H9 (cell line): ENCODE measurements around the gene PRPF19. TPM values are rescaled to one million over a fixed set of nuclear protein-coding genes. Genes with fewer than 3 reads are reported as not detected.

ENCODE experiments used
- DNase-seq: peaks from one replicate; pipeline ENCODE4 v3.0.0-alpha.2; 2017
- H2AFZ ChIP-seq: one replicate; pipeline ENCODE4 v1.6.1; 2013; ENCODE audit warnings: mild to moderate bottlenecking, low read length, control low read depth, moderate library complexity
- H2AK5ac ChIP-seq: 2 replicates; pipeline ENCODE4 v1.6.1; 2013; ENCODE audit warnings: low read length, control low read depth, mixed read lengths; ENCODE audit not compliant: insufficient read length
- H2BK120ac ChIP-seq: one replicate; pipeline ENCODE4 v1.6.1; 2013; ENCODE audit warnings: low read depth, mild to moderate bottlenecking, low read length, control low read depth, inconsistent platforms; ENCODE audit not compliant: poor library complexity, severe bottlenecking
- H2BK12ac ChIP-seq: 2 replicates; pipeline ENCODE4 v1.6.1; 2013; ENCODE audit warnings: low read length, control low read depth, mixed read lengths, low read depth; ENCODE audit not compliant: insufficient read length
- H2BK15ac ChIP-seq: 2 replicates; pipeline ENCODE4 v1.6.1; 2013; ENCODE audit warnings: low read depth, low read length, control low read depth
- H2BK20ac ChIP-seq: one replicate; pipeline ENCODE4 v1.6.1; 2013; ENCODE audit warnings: low read depth, mild to moderate bottlenecking, low read length, control low read depth, inconsistent platforms; ENCODE audit not compliant: poor library complexity, severe bottlenecking
- H2BK5ac ChIP-seq: 2 replicates; pipeline ENCODE4 v1.6.1; 2013; ENCODE audit warnings: low read length, control low read depth, mixed read lengths; ENCODE audit not compliant: insufficient read length
- H3K14ac ChIP-seq: 2 replicates; pipeline ENCODE4 v1.6.1; 2013; ENCODE audit warnings: low read length, control low read depth; ENCODE audit not compliant: insufficient read depth
- H3K18ac ChIP-seq: 2 replicates; pipeline ENCODE4 v1.6.1; 2013; ENCODE audit warnings: low read depth, mild to moderate bottlenecking, mixed read lengths, low read length, control low read depth; ENCODE audit not compliant: insufficient read length
- H3K23ac ChIP-seq: 2 replicates; pipeline ENCODE4 v1.6.1; 2013; ENCODE audit warnings: low read length, control low read depth, mixed read lengths, low read depth; ENCODE audit not compliant: insufficient read length
- H3K23me2 ChIP-seq: 2 replicates; pipeline ENCODE4 v1.6.1; 2013; ENCODE audit warnings: low read depth, mild to moderate bottlenecking, mixed read lengths, low read length, control low read depth; ENCODE audit not compliant: insufficient read length, poor library complexity, severe bottlenecking
- H3K27ac ChIP-seq: 2 replicates; pipeline ENCODE4 v1.5.1; 2013; ENCODE audit warnings: low read length, control low read depth, mixed read lengths, low read depth; ENCODE audit not compliant: insufficient read length
- H3K27me3 ChIP-seq: 2 replicates; pipeline ENCODE4 v1.6.1; 2013; ENCODE audit warnings: low read length, control low read depth, inconsistent platforms; ENCODE audit not compliant: insufficient read depth
- H3K4ac ChIP-seq: 2 replicates; pipeline ENCODE4 v1.6.1; 2013; ENCODE audit warnings: low read depth, mild to moderate bottlenecking, control low read depth, inconsistent platforms, low read length, moderate library complexity
- H3K4me1 ChIP-seq: 2 replicates; pipeline ENCODE4 v1.6.1; 2013; ENCODE audit warnings: low read length, control low read depth, inconsistent platforms; ENCODE audit not compliant: insufficient read depth
- H3K4me2 ChIP-seq: 2 replicates; pipeline ENCODE4 v1.6.1; 2013; ENCODE audit warnings: low read length, control low read depth, mixed read lengths; ENCODE audit not compliant: insufficient read length, insufficient read depth
- H3K56ac ChIP-seq: 2 replicates; pipeline ENCODE4 v1.6.1; 2013; ENCODE audit warnings: low read depth, mild to moderate bottlenecking, mixed read lengths, low read length, control low read depth; ENCODE audit not compliant: insufficient read length
- H3K79me1 ChIP-seq: 2 replicates; pipeline ENCODE4 v1.6.1; 2013; ENCODE audit warnings: low read depth, mild to moderate bottlenecking, moderate library complexity, low read length, control low read depth, inconsistent platforms; ENCODE audit not compliant: insufficient read depth, poor library complexity, severe bottlenecking
- H3K79me2 ChIP-seq: 2 replicates; pipeline ENCODE4 v1.6.1; 2013; ENCODE audit warnings: low read length, control low read depth, inconsistent platforms; ENCODE audit not compliant: insufficient read depth
- H3K9ac ChIP-seq: 2 replicates; pipeline ENCODE4 v1.6.1; 2013; ENCODE audit warnings: low read length, control low read depth, mixed read lengths; ENCODE audit not compliant: insufficient read length; ENCODE audit errors: extremely low read depth
- H3K9me3 ChIP-seq: one replicate; pipeline ENCODE4 v1.6.1; 2013; ENCODE audit warnings: low read depth, low read length, inconsistent platforms; ENCODE audit not compliant: control insufficient read depth
- H3T11ph ChIP-seq: one replicate; pipeline ENCODE4 v1.6.1; 2013; ENCODE audit warnings: mild to moderate bottlenecking, low read length, control low read depth, inconsistent platforms
- H4K20me1 ChIP-seq: one replicate; pipeline ENCODE4 v1.6.1; 2013; ENCODE audit not compliant: control insufficient read depth, insufficient read length, insufficient read depth
- H4K5ac ChIP-seq: 2 replicates; pipeline ENCODE4 v1.6.1; 2013; ENCODE audit warnings: low read depth, mild to moderate bottlenecking, mixed read lengths, low read length, control low read depth; ENCODE audit not compliant: insufficient read length
- H4K8ac ChIP-seq: replicated peaks from 2 replicates; pipeline ENCODE4 v1.6.1; 2013; ENCODE audit warnings: low read length, control low read depth, mixed read lengths, low read depth; ENCODE audit not compliant: insufficient read length
- H4K91ac ChIP-seq: 2 replicates; pipeline ENCODE4 v1.6.1; 2013; ENCODE audit warnings: low read depth, mild to moderate bottlenecking, moderate library complexity, mixed read lengths, low read length, control low read depth; ENCODE audit not compliant: insufficient read length
- H3K27ac Mint-ChIP-seq, 3 experiments: 2 replicates in 2 of 3; 3 replicates in 1 of 3; pipeline ENCODE4 v1.8.0; 2020 to 2021; ENCODE audit warnings: mixed read lengths in 3 of 3, mild to moderate bottlenecking in 1 of 3, moderate library complexity in 1 of 3
- H3K27me3 Mint-ChIP-seq: 2 replicates; pipeline ENCODE4 v1.8.0; 2021; ENCODE audit warnings: low read depth, mild to moderate bottlenecking, moderate library complexity, mixed read lengths
- H3K36me3 Mint-ChIP-seq, 3 experiments: 2 replicates in 2 of 3; 3 replicates in 1 of 3; pipeline ENCODE4 v1.8.0; 2020 to 2021; ENCODE audit warnings: low read depth in 3 of 3, mixed read lengths in 3 of 3; ENCODE audit not compliant: insufficient read depth in 1 of 3
- H3K4me1 Mint-ChIP-seq, 2 experiments: 2 replicates each; pipeline ENCODE4 v1.8.0; 2020; ENCODE audit warnings: mixed read lengths in 2 of 2
- H3K4me3 Mint-ChIP-seq, 2 experiments: 2 replicates in 1 of 2; 3 replicates in 1 of 2; pipeline ENCODE4 v1.8.0; 2020 to 2021; ENCODE audit warnings: mild to moderate bottlenecking in 2 of 2, mixed read lengths in 2 of 2, moderate library complexity in 1 of 2
- H3K9me3 Mint-ChIP-seq, 2 experiments: 2 replicates in 1 of 2; 3 replicates in 1 of 2; pipeline ENCODE4 v1.8.0; 2020; ENCODE audit warnings: mild to moderate bottlenecking in 2 of 2, mixed read lengths in 2 of 2, moderate library complexity in 1 of 2
- whole genome bisulfite sequencing: extraction: QIAGEN DNeasy Blood & Tissue Kit; methylation state at CpG from one replicate; pipeline ENCODE4 v1.1.7; 2013; ENCODE audit warnings: missing lambda C conversion rate, low lambda C conversion rate, mixed read lengths; ENCODE audit not compliant: insufficient read length; ENCODE audit errors: extremely low coverage; 5-methylcytosine and 5-hydroxymethylcytosine counted together
- total RNA-seq: library from RNA; stranded (reverse); gene quantifications from 2 replicates; pipeline ENCODE4 v1.2.1, GENCODE V29; 2021
- TF ChIP-seq, protein P1 (sequence below): fragments of 200-600 bp; sonication (generic); conservative IDR thresholded peaks from 3 replicates; pipeline ENCODE4 v1.8.0; 2021; ENCODE audit warnings: antibody characterized with exemption, mild to moderate bottlenecking

The PRPF19 gene
- total RNA-seq, 1 experiment from 2014 or later = 130 TPM

DNA sequence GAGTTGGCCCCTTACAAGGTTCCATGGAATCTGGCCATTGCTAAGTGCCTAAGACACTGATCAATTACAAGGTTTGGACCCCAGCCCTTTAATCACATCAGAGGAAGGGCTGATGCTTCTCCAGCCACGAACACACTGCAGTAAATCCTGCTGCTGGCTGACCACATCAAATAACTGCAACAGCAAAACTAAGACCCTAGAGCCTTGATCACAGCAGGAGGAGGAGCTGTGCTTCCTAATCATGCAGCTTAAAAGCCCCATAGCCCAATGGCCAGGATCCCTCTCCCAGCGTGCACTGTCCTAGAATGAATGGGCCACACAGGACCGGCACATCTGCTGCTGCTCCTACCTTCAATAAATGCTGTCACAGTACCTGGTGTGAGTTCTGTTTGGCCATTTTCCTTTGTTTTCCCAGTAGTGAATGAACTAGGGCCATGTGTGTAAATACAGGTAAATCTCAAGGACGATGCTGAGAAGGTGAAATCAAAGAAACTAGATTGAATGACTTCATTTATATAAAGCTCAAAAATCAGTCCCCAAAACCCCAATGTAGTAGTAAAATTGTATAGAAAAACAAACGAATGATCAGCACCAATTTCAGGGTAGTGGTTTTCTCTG, 26.3 kb downstream of the PRPF19 start:
- H3K27me3 Mint-ChIP-seq = no peaks in the 10 kb centered on the region
- no peak overlapping the region for H3K23ac ChIP-seq
- H2BK120ac ChIP-seq = no peak overlapping the region
- H3K79me1 ChIP-seq = no peaks in the 10 kb centered on the region
- no peak overlapping the region for H4K5ac ChIP-seq
- WGBS = no CpG with 5 or more reads among the region's 5 CpGs
- H3K27ac ChIP-seq = no peak overlapping the region
- peaks cover 0 to 16% (median 2%) of the 10 kb centered on the region in 3 experiments; a peak in 3 of 7 replicates for H3K36me3 Mint-ChIP-seq
- no peak overlapping the region for H3K14ac ChIP-seq
- no peak for DNase-seq
- H2BK20ac ChIP-seq = no peak overlapping the region
- no peak overlapping the region for H4K8ac ChIP-seq
- no peak overlapping the region for H3K4ac ChIP-seq
- H3K23me2 ChIP-seq = no peaks in the 10 kb centered on the region
- H3K27me3 ChIP-seq = no peaks in the 10 kb centered on the region
- H3K9me3 Mint-ChIP-seq = no peaks in the 10 kb centered on the region; a peak in 1 of 5 replicates
- H3K9ac ChIP-seq = no peak overlapping the region
- no peak overlapping the region for H2BK15ac ChIP-seq
- H3K79me2 ChIP-seq = no peaks in the 10 kb centered on the region
- TF ChIP-seq, protein P1, sequence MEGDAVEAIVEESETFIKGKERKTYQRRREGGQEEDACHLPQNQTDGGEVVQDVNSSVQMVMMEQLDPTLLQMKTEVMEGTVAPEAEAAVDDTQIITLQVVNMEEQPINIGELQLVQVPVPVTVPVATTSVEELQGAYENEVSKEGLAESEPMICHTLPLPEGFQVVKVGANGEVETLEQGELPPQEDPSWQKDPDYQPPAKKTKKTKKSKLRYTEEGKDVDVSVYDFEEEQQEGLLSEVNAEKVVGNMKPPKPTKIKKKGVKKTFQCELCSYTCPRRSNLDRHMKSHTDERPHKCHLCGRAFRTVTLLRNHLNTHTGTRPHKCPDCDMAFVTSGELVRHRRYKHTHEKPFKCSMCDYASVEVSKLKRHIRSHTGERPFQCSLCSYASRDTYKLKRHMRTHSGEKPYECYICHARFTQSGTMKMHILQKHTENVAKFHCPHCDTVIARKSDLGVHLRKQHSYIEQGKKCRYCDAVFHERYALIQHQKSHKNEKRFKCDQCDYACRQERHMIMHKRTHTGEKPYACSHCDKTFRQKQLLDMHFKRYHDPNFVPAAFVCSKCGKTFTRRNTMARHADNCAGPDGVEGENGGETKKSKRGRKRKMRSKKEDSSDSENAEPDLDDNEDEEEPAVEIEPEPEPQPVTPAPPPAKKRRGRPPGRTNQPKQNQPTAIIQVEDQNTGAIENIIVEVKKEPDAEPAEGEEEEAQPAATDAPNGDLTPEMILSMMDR = no peak
- H2AFZ ChIP-seq = no peak overlapping the region
- H3K9me3 ChIP-seq = no peaks in the 10 kb centered on the region
- no peaks in the 10 kb centered on the region for H3K4me1 ChIP-seq
- no peak overlapping the region for H2BK12ac ChIP-seq
- no peak overlapping the region for H3K4me3 Mint-ChIP-seq
- no peak overlapping the region for H3K56ac ChIP-seq
- H3K4me2 ChIP-seq = no peak overlapping the region
- H3T11ph ChIP-seq = no peak overlapping the region
- H3K18ac ChIP-seq = no peak overlapping the region
- H3K27ac Mint-ChIP-seq = no peak overlapping the region
- no peak overlapping the region for H4K91ac ChIP-seq
- H2BK5ac ChIP-seq = no peak overlapping the region
- no peaks in the 10 kb centered on the region for H3K4me1 Mint-ChIP-seq
- H2AK5ac ChIP-seq = no peak overlapping the region
- peaks cover 2% of the 10 kb centered on the region for H4K20me1 ChIP-seq
